Kasumi-1 (cell line): ENCODE data around the gene OBSCN.

ENCODE experiments used
- DNase-seq, 2 experiments: peaks; one replicate each; lab custom pipeline; 2025; lab: John Stamatoyannopoulos, UW

The OBSCN gene

GRCh38 chr1:228325267-228325666 is 117.4 kb downstream of the OBSCN start:
- no peak for DNase-seq

- no peak for DNase-seq
Measured at GRCh38 chr1:228329887-228330286, 122.0 kb downstream of the OBSCN start.

GRCh38 chr1:228332797-228333738 is 125.2 kb downstream of the OBSCN start:
- no peak for DNase-seq

GRCh38 chr1:228333739-228334115 is 125.9 kb downstream of the OBSCN start:
- DNase-seq = no peak

- DNase-seq = no peak
Measured at GRCh38 chr1:228334226-228334935, 126.5 kb downstream of the OBSCN start.

- DNase-seq = no peak
Measured at GRCh38 chr1:228334954-228335353, 127.1 kb downstream of the OBSCN start.

GRCh38 chr1:228335406-228336307 is 127.8 kb downstream of the OBSCN start:
- no peak for DNase-seq

- DNase-seq = no peak
Measured at GRCh38 chr1:228336308-228337030, 128.6 kb downstream of the OBSCN start.

- no peak for DNase-seq
Measured at GRCh38 chr1:228337031-228337564, 129.3 kb downstream of the OBSCN start.

GRCh38 chr1:228337711-228338520 is 130.1 kb downstream of the OBSCN start:
- DNase-seq = no peak

- no peak for DNase-seq
Measured at GRCh38 chr1:228338521-228339051, 130.7 kb downstream of the OBSCN start.

GRCh38 chr1:228339059-228339704 is 131.3 kb downstream of the OBSCN start:
- no peak for DNase-seq

GRCh38 chr1:228339766-228340685 is 132.2 kb downstream of the OBSCN start:
- no peak for DNase-seq

GRCh38 chr1:228340686-228341449 is 133.0 kb downstream of the OBSCN start:
- DNase-seq = no peak

- DNase-seq = no peak
Measured at GRCh38 chr1:228341450-228341813, 133.6 kb downstream of the OBSCN start.

- no peak for DNase-seq
Measured at GRCh38 chr1:228341814-228342626, 134.2 kb downstream of the OBSCN start.
